Ammon's horn (tissue), 1 donor: ENCODE results near the gene NECAB3.

ENCODE experiments used
- DNase-seq: peaks from one replicate; pipeline ENCODE4 v3.0.0-alpha.2; 2016; ENCODE audit warnings: low spot score

Gene NECAB3

GRCh38 chr20:33697129-33697528 lies 22.9 kb upstream of the NECAB3 start:
- DNase-seq, result peak; percentile 87

DNA sequence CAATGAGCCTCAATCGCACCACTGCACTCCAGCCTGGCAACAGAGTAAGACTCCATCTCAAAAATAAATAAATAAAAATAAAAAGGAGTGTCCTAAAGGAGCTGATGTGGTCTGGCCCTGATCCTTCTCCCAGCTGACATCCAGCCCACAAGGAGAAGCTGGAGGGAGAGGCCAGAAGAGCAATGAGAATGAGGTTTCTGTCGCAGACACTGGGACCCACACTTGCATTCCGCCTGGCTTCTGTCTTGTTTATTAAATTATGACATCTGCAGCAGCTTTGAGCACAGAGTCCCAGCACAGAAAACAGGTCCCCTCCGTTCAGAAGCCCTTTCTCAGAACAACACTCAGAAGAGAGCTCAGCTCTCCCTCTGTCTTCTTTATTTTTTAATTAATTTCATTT lies 22.2 kb upstream of the NECAB3 start:
- no peak for DNase-seq

- DNase-seq, result no peak
Measured at GRCh38 chr20:33694639-33695012, 20.4 kb upstream of the NECAB3 start.

DNA sequence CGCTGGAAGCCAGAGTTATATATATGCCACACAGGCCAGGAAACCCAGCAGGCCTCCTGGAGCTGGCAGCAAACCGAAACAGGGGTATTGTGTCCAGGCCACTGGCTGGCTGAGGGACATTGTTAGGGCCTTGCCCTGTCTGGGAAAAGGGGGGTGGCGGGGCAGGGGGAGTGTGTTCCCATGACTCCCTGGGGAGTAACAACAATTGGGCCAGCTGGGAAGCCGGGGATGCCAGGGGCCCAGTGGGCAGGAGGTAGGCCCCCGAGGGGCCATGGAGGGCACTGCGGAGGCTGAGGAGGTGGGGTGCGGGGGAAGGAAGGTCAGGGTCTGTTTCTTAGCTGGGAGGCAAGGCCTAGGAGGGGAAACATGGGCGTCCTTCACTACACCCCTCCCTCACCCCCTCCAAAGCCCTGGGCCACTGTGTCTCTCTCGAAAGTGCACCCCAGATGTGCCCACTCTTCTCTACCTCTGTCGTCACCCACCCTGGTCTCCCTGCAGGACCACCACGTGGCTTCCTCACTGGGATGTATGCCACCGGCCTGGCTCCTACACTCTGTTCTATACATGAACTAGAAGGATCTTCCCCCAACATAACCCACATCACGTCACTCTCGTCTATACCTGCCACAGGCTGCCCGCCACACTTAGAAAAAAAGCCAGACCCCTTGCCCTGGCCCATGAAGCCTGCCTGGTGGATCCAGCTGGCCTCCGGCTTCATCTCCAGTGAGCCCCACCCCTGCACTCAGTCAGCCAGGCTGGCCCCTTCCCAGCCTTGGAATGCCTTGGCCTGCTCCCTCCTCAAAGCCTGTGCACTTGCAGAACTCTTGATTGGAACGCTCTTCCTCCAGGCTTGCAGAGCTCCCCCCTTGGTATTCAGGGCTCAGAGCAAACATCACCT lies 19.8 kb upstream of the NECAB3 start:
- peak; percentile 89 for DNase-seq

DNA sequence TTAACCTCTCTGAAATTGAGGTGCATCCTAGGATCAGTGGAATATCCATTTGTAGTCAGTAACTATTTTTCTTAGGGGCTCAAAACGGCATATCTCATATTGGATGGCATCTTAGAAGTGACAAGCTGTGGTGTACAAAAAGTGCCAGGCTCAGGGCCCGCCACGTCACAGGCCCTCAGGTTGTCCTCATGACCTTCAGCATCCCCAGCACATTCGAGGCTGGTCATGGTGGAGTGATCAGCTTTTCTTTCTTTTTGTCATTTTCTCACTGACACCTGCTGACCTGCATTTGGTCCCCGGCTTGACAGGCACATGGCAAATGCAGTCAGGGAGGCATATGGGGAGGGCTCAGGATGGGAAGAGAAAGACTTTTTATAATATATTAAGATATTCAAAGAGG lies 19.1 kb upstream of the NECAB3 start:
- no peak for DNase-seq

DNA sequence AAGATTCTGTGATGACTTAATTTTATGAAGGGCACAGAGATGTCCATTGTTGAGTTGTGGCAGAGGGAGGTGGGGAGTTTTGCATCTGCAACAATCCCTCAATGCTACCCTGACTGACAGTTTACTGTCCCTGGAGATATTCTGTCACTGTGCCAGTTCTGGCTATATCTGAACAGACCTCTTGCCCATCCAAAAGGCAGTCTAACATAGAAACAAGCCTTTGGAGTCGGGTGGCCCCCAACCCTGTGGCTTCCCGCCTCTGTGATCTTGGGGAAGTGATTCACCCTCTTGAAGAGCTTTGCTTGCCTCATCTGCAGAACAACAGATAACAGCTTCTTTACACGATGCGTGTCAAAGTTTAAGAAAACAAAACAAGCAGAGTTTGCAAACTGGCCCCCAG lies 15.7 kb upstream of the NECAB3 start:
- DNase-seq, result peak; percentile 79

- DNase-seq, result no peak
Measured at GRCh38 chr20:33689493-33689892, 15.3 kb upstream of the NECAB3 start.

GRCh38 chr20:33688938-33689424 lies 14.8 kb upstream of the NECAB3 start:
- DNase-seq, result no peak

DNA sequence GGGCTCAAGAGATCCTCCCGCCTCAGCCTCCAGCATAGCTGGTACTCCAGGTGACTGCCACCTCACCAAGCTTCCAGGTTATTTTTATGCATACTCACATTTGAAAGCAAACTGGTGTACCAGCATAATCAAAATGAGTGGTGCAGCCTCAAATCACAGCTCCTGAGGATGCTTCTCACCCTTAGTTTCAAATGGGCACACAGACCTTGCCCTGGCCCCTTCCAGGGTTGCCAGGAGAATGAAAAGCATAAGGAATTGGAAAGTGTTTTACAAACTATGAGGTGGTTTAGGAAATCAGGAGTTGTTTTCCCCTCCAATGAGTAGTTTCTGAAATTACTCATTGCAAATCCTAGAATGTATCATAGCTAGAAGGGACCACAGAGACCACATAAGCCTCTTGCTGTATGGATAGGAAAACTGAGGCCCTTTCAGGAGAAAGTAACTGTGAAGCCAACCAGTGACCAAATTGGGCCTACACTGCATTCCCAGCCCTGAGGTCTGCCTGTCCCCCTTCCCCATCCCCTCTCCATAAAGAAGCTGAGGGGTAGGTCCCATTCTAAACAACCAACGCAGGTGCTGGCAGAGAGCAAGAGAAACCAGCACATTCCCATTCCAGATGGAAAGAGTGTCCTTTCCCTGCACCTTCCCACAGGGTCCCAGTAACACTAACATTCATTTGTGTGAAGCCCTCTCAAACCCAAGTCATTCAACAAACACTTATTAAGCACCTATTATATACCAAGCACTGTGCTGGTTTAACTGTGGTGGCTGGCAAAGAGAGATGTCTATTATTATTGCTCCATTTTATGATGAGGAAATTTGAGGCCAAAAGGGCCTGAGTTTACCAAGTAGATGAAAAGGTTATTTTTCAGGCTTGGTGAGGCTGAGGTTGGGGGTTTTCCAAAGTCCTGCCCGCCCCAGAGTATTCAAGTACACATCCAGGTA lies 14.0 kb upstream of the NECAB3 start:
- no peak for DNase-seq

GRCh38 chr20:33687370-33687915 lies 13.2 kb upstream of the NECAB3 start:
- no peak for DNase-seq

GRCh38 chr20:33686984-33687366 lies 12.7 kb upstream of the NECAB3 start:
- no peak for DNase-seq

GRCh38 chr20:33686100-33686983 lies 12.1 kb upstream of the NECAB3 start, which contains the start of gene E2F1:
Gene E2F1, minus strand, starts transcription at chr20:33686385. Its CDS starts 121 bp downstream, at chr20:33686264.
- peak; percentile 96 for DNase-seq

DNA sequence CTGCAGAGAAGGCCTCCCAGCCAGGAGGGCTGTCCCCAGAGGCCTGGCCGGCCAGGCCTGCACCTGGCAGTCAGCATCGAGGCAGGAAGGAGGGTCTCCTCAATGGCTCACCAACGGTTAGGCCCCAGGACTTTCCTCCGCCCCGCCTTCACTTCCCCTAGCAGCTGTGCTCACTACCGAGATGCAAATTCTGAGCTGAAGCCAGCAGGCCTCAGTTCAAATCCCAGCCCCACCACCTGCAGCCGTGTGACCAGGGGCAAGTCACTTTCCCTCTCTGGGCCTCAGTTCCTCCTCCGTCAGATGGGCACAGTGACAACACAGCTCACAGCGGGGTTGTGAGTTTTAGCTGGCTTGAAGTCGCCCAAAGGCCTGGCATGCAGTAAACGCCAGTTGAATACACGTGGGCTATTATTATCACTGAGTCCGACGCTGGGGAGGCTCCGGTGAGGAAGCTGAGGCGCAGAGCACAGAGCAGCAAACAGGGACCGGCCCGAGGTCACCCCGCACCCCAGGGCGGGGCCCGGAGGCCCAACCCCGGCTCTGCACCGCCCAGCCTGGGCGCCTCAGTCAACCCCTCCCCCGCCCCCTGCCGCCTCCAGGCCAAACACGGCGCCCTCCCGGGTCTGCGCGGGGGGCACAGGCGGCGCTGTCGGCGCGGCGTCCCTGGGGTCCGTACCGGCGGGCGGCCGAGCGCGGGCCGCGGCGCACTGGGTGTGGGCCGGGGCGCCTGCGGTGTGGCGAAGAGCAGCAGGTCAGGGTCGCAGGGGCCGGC lies 11.3 kb upstream of the NECAB3 start:
- peak; percentile 3 for DNase-seq

DNA sequence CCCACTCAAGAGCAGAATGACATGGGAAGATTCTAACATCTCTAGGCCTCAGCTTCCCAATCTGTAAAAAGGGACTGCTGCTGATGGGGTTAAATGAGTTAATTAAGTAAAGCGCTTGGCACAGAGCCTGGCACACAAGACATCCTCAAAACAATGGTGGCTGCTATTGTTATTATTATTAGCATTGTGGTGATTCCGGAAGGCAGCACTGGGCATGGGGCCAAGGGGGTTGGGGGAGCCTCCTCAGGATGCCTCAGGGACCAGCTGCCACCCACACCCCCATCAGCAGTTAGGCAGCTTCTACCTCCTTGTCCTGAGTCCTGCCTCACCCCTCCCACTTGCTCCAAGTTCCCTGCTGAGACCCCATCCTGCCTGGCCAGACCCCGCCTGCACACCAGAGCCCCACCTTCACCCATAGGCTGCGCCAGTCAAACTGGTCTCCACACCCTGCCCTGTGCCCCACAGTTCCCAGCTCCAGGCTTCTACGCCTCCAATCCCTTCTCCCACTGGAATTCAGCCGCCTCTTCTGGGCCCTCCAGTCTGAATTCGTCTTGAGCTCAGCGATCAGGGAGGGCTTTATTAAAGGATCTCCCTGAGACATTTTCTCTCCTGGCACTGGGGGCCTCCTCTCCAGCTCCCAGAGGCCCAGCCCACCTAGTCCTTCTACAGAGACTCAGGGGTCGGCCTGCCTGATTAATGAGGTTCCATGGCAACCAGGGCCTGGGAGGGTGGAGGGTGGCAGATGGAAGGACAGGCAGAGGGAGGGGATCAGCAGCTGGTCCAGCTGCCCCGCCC lies 10.5 kb upstream of the NECAB3 start:
- DNase-seq, result no peak

DNA sequence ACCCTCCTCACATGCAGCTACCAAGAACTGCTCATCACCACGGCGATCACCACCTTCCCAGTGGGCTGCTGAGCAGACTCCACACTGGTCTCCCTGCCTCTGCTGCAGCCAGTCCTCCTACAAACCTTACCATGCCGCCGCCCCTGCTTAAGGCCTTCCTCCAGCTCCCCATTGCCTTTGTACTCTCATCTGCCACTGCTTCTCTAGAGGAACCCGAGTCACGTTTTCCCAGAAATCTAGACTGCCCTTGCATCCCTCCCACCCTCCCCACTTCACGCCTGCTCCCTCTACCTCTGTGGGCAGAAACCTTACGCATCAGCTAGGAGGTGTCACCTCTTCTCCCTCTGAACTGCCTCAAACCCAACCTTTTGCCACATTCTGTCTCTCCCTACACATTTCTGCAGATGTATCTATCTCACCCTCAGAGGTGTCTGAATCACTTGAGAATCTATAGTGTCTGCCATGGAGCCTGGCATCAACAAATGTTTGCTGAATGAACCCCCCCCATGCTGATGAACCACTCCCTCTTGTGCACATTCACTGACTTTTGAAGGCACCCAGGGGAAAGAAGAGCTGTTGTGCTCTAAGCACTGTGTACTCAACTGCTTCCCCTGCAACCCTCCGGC lies 7.6 kb upstream of the NECAB3 start:
- no peak for DNase-seq

DNA sequence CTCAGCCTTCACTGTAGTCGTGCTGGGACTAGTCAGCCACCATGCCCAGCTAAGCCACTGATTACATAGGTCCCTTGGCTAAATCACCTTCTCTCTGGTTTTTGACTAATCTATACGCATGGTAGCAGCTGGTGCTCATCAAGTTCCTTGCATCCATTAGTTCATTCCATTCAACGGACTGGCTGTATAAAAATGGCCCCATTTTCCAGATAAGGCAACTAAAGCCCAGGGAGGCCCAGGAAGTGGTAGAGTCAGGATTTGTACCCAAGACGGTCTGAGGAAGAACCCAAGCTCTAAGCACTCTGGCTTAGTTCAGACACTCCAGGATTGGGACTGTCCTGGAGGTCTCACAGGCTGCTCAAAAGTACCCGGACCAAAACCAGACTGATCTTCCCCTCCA lies 7.1 kb upstream of the NECAB3 start:
- no peak for DNase-seq

GRCh38 chr20:33680686-33681085 lies 6.5 kb upstream of the NECAB3 start:
- DNase-seq, result no peak

DNA sequence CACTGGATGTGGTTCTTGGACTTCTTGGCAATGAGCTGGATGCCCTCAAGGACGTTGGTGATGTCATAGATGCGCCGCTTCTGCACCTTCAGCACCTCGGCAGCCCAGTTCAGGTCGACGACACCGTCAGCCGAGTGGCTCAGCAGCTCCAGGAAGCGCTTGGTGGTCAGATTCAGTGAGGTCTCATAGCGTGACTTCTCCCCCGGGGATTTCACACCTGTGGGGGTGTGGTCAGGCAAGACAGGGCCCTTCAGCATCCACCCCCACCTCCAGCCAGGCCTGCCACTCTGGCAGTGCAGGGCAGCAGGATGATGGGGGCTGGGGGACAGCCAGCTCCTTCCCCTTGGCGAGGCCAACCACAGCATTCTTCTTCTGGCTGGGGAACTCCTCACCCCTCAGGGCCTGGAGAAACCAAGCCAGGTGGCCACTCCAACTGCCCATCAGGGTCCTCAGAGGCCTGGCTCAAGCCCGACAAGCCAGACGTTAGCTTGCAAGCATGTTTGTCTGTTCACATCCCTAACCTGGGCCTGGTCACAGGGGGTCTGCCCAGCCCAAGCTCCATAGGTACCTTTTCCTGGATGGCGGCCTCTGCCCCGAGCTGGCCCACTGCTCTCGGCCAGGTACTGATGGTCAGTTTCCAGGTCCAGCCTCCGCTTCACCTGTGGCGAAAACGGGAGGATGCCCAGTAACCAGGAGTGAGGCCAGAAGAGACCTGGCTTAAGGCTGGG lies 5.7 kb upstream of the NECAB3 start:
- DNase-seq, result no peak
